A549 (cell line): Measurements from ENCODE around the gene PRKRA. TPM values are rescaled to one million over a fixed set of nuclear protein-coding genes. Genes with fewer than 3 reads are reported as not detected.

Experiments used
- ATAC-seq, 2 experiments: fragments of 200-7000 bp in 1 of 2; fragments of >200 bp in 1 of 2; cut with Nextera tagmentation in 1 of 2; cut with Tn5 transposase in 1 of 2; 3 replicates each; pipeline versions ENCODE4 v1.8.0 to v1.9.1; 2018 to 2020; ENCODE audit warnings: mild to moderate bottlenecking in 1 of 2, moderate library complexity in 1 of 2
- CTCF ChIA-PET: fragments of 300-600 bp; sonication (Branson Sonifier 250); formaldehyde crosslinking; extraction: SDS; loops from one replicate; lab custom pipeline; 2021; ENCODE audit warnings: antibody characterized with exemption, inconsistent platforms; lab: Yijun Ruan, JAX
- POLR2A ChIA-PET: fragments of 350-600 bp; formaldehyde crosslinking; extraction: SDS; loops from one replicate; lab custom pipeline; 2021; ENCODE audit warnings: antibody characterized with exemption, inconsistent platforms; lab: Yijun Ruan, JAX
- DNase-seq, 2 experiments: peaks; one replicate each; pipeline versions ENCODE4 v3.0.0 to v3.0.0-alpha.2; 2011 to 2016; ENCODE audit warnings: low read depth in 1 of 2, low spot score in 1 of 2
- FAIRE-seq: peaks from 2 replicates; lab custom pipeline; 2011; peaks lifted over from hg19 to GRCh38; lab: Jason Lieb, UNC
- H3K27ac ChIP-seq, 2 experiments: fragments of >200 bp; sonication (Bioruptor Twin); formaldehyde crosslinking; 3 replicates each; pipeline ENCODE4 v1.5.1; 2016 to 2017
- H3K4me1 ChIP-seq: fragments of >200 bp; sonication (Bioruptor Twin); formaldehyde crosslinking; 3 replicates; pipeline ENCODE4 v1.6.1; 2016
- H3K4me2 ChIP-seq: fragments of >200 bp; sonication (Bioruptor Twin); formaldehyde crosslinking; 3 replicates; pipeline ENCODE4 v1.6.1; 2016
- H3K4me3 ChIP-seq: fragments of >200 bp; sonication (Bioruptor Twin); formaldehyde crosslinking; 3 replicates; pipeline ENCODE4 v1.5.1; 2016
- H3K9me3 ChIP-seq: fragments of >200 bp; sonication (Bioruptor Twin); formaldehyde crosslinking; 3 replicates; pipeline ENCODE4 v1.6.1; 2016
- CEBPB ChIP-seq, 2 experiments: fragments of >200 bp in 1 of 2; sonication (Bioruptor Twin) in 1 of 2; formaldehyde crosslinking in 1 of 2; IDR thresholded peaks; 2 replicates each; pipeline ENCODE4 v1.6.1; 2012 to 2016
- CHD4 ChIP-seq: fragments of 200-600 bp; sonication (generic); IDR thresholded peaks from 2 replicates; pipeline ENCODE4 v1.6.1; 2016; ENCODE audit warnings: antibody characterized with exemption, mild to moderate bottlenecking, borderline replicate concordance
- GATA3 ChIP-seq: IDR thresholded peaks from 2 replicates; pipeline ENCODE4 v1.6.1; 2012; ENCODE audit warnings: borderline replicate concordance
- HDAC2 ChIP-seq: fragments of 200-600 bp; sonication (generic); IDR thresholded peaks from 2 replicates; pipeline ENCODE4 v1.6.1; 2016
- JUNB ChIP-seq: fragments of >200 bp; sonication (Bioruptor Twin); formaldehyde crosslinking; IDR thresholded peaks from 2 replicates; pipeline ENCODE4 v1.6.1; 2016
- KDM1A ChIP-seq: fragments of 200-600 bp; sonication (generic); IDR thresholded peaks from 2 replicates; pipeline ENCODE4 v1.6.1; 2016; ENCODE audit warnings: low read depth, mild to moderate bottlenecking
- MAZ ChIP-seq: fragments of 150-350 bp; IDR thresholded peaks from 2 replicates; pipeline ENCODE4 v1.6.1; 2014; ENCODE audit warnings: antibody characterized with exemption, low read depth, low read length, borderline replicate concordance
- NFE2L2 ChIP-seq: fragments of 150-350 bp; conservative IDR thresholded peaks from 2 replicates; pipeline ENCODE4 v1.6.1; 2014; ENCODE audit warnings: low read length
- NPAS2 ChIP-seq: fragments of 250-450 bp; sonication (Bioruptor Pico); IDR thresholded peaks from 2 replicates; pipeline ENCODE4 v1.8.0; 2022; ENCODE audit warnings: mild to moderate bottlenecking, moderate library complexity, borderline replicate concordance
- POLR2A ChIP-seq: IDR thresholded peaks from 2 replicates; pipeline ENCODE4 v1.6.1; 2012; ENCODE audit warnings: mild to moderate bottlenecking, low read length
- RARB ChIP-seq: fragments of 250-450 bp; sonication (Bioruptor Pico); IDR thresholded peaks from 2 replicates; pipeline ENCODE4 v1.8.0; 2021; ENCODE audit warnings: mild to moderate bottlenecking, moderate library complexity
- RCOR1 ChIP-seq: fragments of 150-350 bp; IDR thresholded peaks from 2 replicates; pipeline ENCODE4 v1.6.1; 2014; ENCODE audit warnings: antibody characterized with exemption, low read length, low read depth
- TFCP2L1 ChIP-seq: fragments of 250-450 bp; sonication (Bioruptor Pico); IDR thresholded peaks from 2 replicates; pipeline ENCODE4 v1.5.0; 2021; ENCODE audit warnings: mild to moderate bottlenecking
- TP53 ChIP-seq: fragments of 250-450 bp; sonication (Bioruptor Pico); IDR thresholded peaks from 2 replicates; pipeline ENCODE4 v1.5.0; 2021; ENCODE audit warnings: mild to moderate bottlenecking, moderate library complexity
- ZC3H11A ChIP-seq: fragments of 450-650 bp; IDR thresholded peaks from 2 replicates; pipeline ENCODE4 v1.6.1; 2014; ENCODE audit warnings: antibody characterized with exemption, mild to moderate bottlenecking
- ZNF302 ChIP-seq: fragments of 250-450 bp; sonication (Bioruptor Pico); IDR thresholded peaks from 2 replicates; pipeline ENCODE4 v1.9.0; 2021; ENCODE audit warnings: inconsistent platforms, mild to moderate bottlenecking, moderate library complexity
- WGBS: methylation state at CpG from one replicate; pipeline ENCODE4 v1.1.6; 2017; ENCODE audit errors: missing lambda C conversion rate; 5-methylcytosine and 5-hydroxymethylcytosine counted together
- polyA plus RNA-seq, 4 experiments: library from polyadenylated mRNA; depleted of rRNA in 3 of 4; stranded (reverse); fragments of >200 nt; fragmentation: RNase III in 1 of 4; extraction: RNeasy Plus Mini Kit Qiagen cat#74134 plus additional on column Dnase treatment in 1 of 4; gene quantifications; 2 replicates in 3 of 4; 3 replicates in 1 of 4; pipeline ENCODE4 v1.2.3, GENCODE V29; 2011 to 2017
- TF ChIP-seq, protein P1 (sequence below): fragments of >200 bp; sonication (Bioruptor Twin); formaldehyde crosslinking; IDR thresholded peaks from 3 replicates; pipeline ENCODE4 v1.6.1; 2016
- TF ChIP-seq, protein P2 (sequence below): fragments of 250-450 bp; sonication (Bioruptor Pico); IDR thresholded peaks from 2 replicates; pipeline ENCODE4 v1.5.0; 2020; ENCODE audit warnings: low read depth, mild to moderate bottlenecking, moderate library complexity
- TF ChIP-seq, protein P3 (sequence below): IDR thresholded peaks from 2 replicates; pipeline ENCODE4 v1.6.1; 2012
- TF ChIP-seq, protein P4 (sequence below): IDR thresholded peaks from 2 replicates; pipeline ENCODE4 v1.6.1; 2012
- TF ChIP-seq, protein P5 (sequence below): fragments of 450-650 bp; IDR thresholded peaks from 2 replicates; pipeline ENCODE4 v1.6.1; 2014; ENCODE audit warnings: antibody characterized with exemption

Gene PRKRA
- polyA plus RNA-seq, 2 of the 4 experiments (the other 2 are of a cell fraction), result 44.1 to 63.4 TPM

DNA sequence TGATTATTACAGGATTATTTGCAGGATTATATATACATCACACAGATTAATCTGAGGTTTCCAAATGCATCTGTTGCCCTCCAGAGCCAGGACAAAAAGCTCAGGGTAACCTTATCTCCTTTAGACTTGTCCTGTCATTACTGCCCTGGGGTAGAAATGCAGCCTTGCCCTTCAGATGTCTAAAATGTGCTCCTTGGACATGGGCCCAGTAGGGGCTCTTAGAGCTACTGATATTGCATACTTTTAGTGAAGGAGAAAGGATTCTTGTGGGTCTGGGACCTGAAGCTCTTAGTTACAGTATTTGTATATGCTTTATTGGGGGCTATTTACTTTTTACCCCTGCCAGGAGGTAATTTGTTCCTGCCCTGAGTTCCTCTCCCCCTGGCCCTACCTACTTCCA, 56.1 kb downstream of the PRKRA start (continued):
- no peak for TF ChIP-seq NPAS2 (CRISPR knock-in tag)

DNA sequence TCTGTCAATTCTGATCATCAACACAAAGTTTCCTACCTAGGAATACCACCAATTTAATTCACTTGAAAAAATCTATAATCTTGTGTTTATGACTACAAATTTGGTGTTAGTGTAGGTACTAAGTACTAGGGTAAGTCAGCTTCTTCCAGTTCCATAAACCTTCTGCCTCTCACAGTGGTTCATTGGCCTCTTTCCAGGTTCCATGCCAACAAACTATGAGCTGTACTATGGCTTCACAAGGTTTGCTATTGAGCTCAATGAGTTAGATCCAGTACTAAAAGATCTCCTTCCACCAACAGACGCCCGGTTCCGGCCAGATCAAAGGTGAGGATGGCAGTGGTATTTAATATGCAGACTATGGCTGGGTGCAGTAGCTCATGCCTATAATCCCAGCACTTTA, 58.8 kb downstream of the PRKRA start:
- WGBS, result 63% methylated on average over 3 of the region's 3 CpGs
- DNase-seq, result no peak

DNA sequence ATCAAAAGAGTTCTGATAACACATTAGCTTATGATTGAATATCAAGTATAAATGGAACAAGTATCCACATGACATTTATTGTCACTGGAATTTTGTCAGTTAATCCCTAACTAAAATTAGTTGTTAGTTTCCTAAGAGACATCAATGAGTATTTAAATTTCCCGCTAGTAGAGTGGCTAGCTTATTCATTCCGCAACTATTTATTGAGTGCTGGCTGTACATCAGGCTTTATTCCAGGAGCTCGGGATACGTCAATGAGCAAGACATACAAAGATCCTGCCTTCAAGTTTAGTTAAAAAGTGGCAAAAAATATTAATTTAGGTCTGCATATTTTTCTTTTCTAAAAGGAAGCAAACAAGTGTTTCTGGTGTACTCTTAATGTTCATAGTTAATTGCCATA, 59.3 kb downstream of the PRKRA start:
- POLR2A ChIA-PET, result no interaction called here
- ATAC-seq, result no peak
- Histone ChIP-seq H3K4me3 (no peak overlapping the region), H3K27ac (no peak overlapping the region), H3K4me2 (no peak overlapping the region), H3K4me1 (no peaks in the 10 kb centered on the region), H3K9me3 (no peaks in the 10 kb centered on the region)
- TF ChIP-seq, protein P1, sequence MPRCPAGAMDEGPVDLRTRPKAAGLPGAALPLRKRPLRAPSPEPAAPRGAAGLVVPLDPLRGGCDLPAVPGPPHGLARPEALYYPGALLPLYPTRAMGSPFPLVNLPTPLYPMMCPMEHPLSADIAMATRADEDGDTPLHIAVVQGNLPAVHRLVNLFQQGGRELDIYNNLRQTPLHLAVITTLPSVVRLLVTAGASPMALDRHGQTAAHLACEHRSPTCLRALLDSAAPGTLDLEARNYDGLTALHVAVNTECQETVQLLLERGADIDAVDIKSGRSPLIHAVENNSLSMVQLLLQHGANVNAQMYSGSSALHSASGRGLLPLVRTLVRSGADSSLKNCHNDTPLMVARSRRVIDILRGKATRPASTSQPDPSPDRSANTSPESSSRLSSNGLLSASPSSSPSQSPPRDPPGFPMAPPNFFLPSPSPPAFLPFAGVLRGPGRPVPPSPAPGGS, result no peak
- TF ChIP-seq TP53, result no peak
- TF ChIP-seq, protein P2, sequence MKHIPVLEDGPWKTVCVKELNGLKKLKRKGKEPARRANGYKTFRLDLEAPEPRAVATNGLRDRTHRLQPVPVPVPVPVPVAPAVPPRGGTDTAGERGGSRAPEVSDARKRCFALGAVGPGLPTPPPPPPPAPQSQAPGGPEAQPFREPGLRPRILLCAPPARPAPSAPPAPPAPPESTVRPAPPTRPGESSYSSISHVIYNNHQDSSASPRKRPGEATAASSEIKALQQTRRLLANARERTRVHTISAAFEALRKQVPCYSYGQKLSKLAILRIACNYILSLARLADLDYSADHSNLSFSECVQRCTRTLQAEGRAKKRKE (CRISPR knock-in tag), result no peak
- WGBS, result 81% methylated on average over 4 of the region's 4 CpGs
- no peak for FAIRE-seq
- CTCF ChIA-PET, result interaction anchor here (1.1 to 17.6 kb wide), 2 partner anchors 10 to 21 kb away, joined by 3 to 138 read pairs; no protein-coding TSS in a partner anchor
- DNase-seq, result no peak

More for the DNA sequence above, 58.8 kb downstream of the PRKRA start:
- Histone ChIP-seq H3K4me2 (no peak overlapping the region), H3K4me3 (no peak overlapping the region), H3K9me3 (no peaks in the 10 kb centered on the region), H3K4me1 (no peaks in the 10 kb centered on the region), H3K27ac (no peak overlapping the region)
- ChIA-PET CTCF (interaction anchor here (1.1 to 17.6 kb wide), 2 partner anchors 10 to 21 kb away, joined by 3 to 138 read pairs; no protein-coding TSS in a partner anchor), POLR2A (no interaction called here)
- no peak for FAIRE-seq
- TF ChIP-seq POLR2A (no peak), NFE2L2 (no peak), JUNB (no peak), RCOR1 (no peak), ZNF302 (no peak), CHD4 (no peak), GATA3 (no peak), TFCP2L1 (CRISPR knock-in tag) (no peak), MAZ (no peak), KDM1A (no peak), ZC3H11A (no peak), RARB (no peak), CEBPB (IDR thresholded peaks at IDR 0.05) (no peak), HDAC2 (no peak), NPAS2 (CRISPR knock-in tag) (no peak)
- TF ChIP-seq, protein P3, sequence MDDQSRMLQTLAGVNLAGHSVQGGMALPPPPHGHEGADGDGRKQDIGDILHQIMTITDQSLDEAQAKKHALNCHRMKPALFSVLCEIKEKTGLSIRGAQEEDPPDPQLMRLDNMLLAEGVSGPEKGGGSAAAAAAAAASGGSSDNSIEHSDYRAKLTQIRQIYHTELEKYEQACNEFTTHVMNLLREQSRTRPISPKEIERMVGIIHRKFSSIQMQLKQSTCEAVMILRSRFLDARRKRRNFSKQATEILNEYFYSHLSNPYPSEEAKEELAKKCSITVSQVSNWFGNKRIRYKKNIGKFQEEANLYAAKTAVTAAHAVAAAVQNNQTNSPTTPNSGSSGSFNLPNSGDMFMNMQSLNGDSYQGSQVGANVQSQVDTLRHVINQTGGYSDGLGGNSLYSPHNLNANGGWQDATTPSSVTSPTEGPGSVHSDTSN, result no peak
- TF ChIP-seq, protein P4, sequence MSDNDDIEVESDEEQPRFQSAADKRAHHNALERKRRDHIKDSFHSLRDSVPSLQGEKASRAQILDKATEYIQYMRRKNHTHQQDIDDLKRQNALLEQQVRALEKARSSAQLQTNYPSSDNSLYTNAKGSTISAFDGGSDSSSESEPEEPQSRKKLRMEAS, result no peak
- TF ChIP-seq, protein P5, sequence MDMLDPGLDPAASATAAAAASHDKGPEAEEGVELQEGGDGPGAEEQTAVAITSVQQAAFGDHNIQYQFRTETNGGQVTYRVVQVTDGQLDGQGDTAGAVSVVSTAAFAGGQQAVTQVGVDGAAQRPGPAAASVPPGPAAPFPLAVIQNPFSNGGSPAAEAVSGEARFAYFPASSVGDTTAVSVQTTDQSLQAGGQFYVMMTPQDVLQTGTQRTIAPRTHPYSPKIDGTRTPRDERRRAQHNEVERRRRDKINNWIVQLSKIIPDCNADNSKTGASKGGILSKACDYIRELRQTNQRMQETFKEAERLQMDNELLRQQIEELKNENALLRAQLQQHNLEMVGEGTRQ, result no peak
- no peak for ATAC-seq
